ENCODE results near the gene GPR55. TPM values are rescaled to one million over a fixed set of nuclear protein-coding genes. Genes with fewer than 3 reads are reported as not detected.

GPR55 gene
- polyA plus RNA-seq, 4 donors: 0.22 to 1.6 (median 0.56) TPM

- Histone ChIP-seq H3K27me3 (ENCODE audit: control insufficient read depth in 3 of 3, insufficient read depth in 3 of 3, low read length in 3 of 3) (no peaks in the 10 kb centered on the region), H3K9me3 (ENCODE audit: control insufficient read depth in 2 of 2, insufficient read depth in 1 of 2, low read depth in 1 of 2, low read length in 1 of 2) (peaks cover 0 to 8% of the 10 kb centered on the region in 2 donors), H3K27ac (ENCODE audit: low read depth in 1 of 3, low read length in 2 of 3) (no peak overlapping the region), H3K4me3 (ENCODE audit: low read depth in 1 of 3, low read length in 3 of 3) (no peak overlapping the region), H3K36me3 (ENCODE audit: control insufficient read depth in 3 of 3, insufficient read depth in 2 of 3, low read depth in 1 of 3, low read length in 3 of 3) (no peaks in the 10 kb centered on the region), H3K4me1 (ENCODE audit: control insufficient read depth in 3 of 3, insufficient read depth in 2 of 3, low read depth in 1 of 3, low read length in 2 of 3) (peaks cover under 1 to 5% (median 4%) of the 10 kb centered on the region in 3 donors)
- FAIRE-seq (no peak), DNase-seq (no peak)
- WGBS, 3 donors: 90 to 94% (median 93%) methylated on average over 4 of the region's 4 CpGs
Observed at GRCh38 chr2:230890646-230891045, 34.4 kb downstream of the GPR55 start.

- H3K4me3 ChIP-seq (ENCODE audit: low read depth in 1 of 3, low read length in 3 of 3): no peak overlapping the region
- no peaks in the 10 kb centered on the region for H3K4me1 ChIP-seq (ENCODE audit: control insufficient read depth in 3 of 3, insufficient read depth in 2 of 3, low read depth in 1 of 3, low read length in 2 of 3)
- no peaks in the 10 kb centered on the region for H3K36me3 ChIP-seq (ENCODE audit: control insufficient read depth in 3 of 3, insufficient read depth in 2 of 3, low read depth in 1 of 3, low read length in 3 of 3)
- FAIRE-seq (no peak), DNase-seq (peak; percentile 44 to 58)
- peaks cover 0 to 8% of the 10 kb centered on the region in 2 donors for H3K9me3 ChIP-seq (ENCODE audit: control insufficient read depth in 2 of 2, insufficient read depth in 1 of 2, low read depth in 1 of 2, low read length in 1 of 2)
- H3K27ac ChIP-seq (ENCODE audit: low read depth in 1 of 3, low read length in 2 of 3): no peak overlapping the region
- WGBS, 3 donors: 63 to 80% (median 69%) methylated on average over 22 of the region's 22 CpGs
- H3K27me3 ChIP-seq (ENCODE audit: control insufficient read depth in 3 of 3, insufficient read depth in 3 of 3, low read length in 3 of 3): no peaks in the 10 kb centered on the region
Observed at GRCh38 chr2:230889911-230890601, 35.0 kb downstream of the GPR55 start.

- no peak overlapping the region for H3K4me3 ChIP-seq (ENCODE audit: low read depth in 1 of 3, low read length in 3 of 3)
- no peaks in the 10 kb centered on the region for H3K36me3 ChIP-seq (ENCODE audit: control insufficient read depth in 3 of 3, insufficient read depth in 2 of 3, low read depth in 1 of 3, low read length in 3 of 3)
- peaks cover 0 to 8% of the 10 kb centered on the region in 2 donors for H3K9me3 ChIP-seq (ENCODE audit: control insufficient read depth in 2 of 2, insufficient read depth in 1 of 2, low read depth in 1 of 2, low read length in 1 of 2)
- DNase-seq: no peak
- WGBS, 3 donors: 88 to 95% (median 92%) methylated on average over 14 of the region's 14 CpGs
- H3K27ac ChIP-seq (ENCODE audit: low read depth in 1 of 3, low read length in 2 of 3): no peak overlapping the region
- no peaks in the 10 kb centered on the region for H3K4me1 ChIP-seq (ENCODE audit: control insufficient read depth in 3 of 3, insufficient read depth in 2 of 3, low read depth in 1 of 3, low read length in 2 of 3)
- no peaks in the 10 kb centered on the region for H3K27me3 ChIP-seq (ENCODE audit: control insufficient read depth in 3 of 3, insufficient read depth in 3 of 3, low read length in 3 of 3)
- FAIRE-seq: no peak
Observed at GRCh38 chr2:230888824-230889400, 36.1 kb downstream of the GPR55 start.

GRCh38 chr2:230887342-230887741 lies 37.7 kb downstream of the GPR55 start:
- DNase-seq (no peak), FAIRE-seq (no peak)
- H3K36me3 ChIP-seq (ENCODE audit: control insufficient read depth in 3 of 3, insufficient read depth in 2 of 3, low read depth in 1 of 3, low read length in 3 of 3): no peaks in the 10 kb centered on the region
- no peak overlapping the region for H3K4me3 ChIP-seq (ENCODE audit: low read depth in 1 of 3, low read length in 3 of 3)
- no peaks in the 10 kb centered on the region for H3K27me3 ChIP-seq (ENCODE audit: control insufficient read depth in 3 of 3, insufficient read depth in 3 of 3, low read length in 3 of 3)
- 82 to 87% (median 85%) methylated on average over 7 of the region's 7 CpGs for WGBS, 3 donors
- H3K9me3 ChIP-seq (ENCODE audit: control insufficient read depth in 2 of 2, insufficient read depth in 1 of 2, low read depth in 1 of 2, low read length in 1 of 2): peaks cover 0 to 6% of the 10 kb centered on the region in 2 donors
- H3K27ac ChIP-seq (ENCODE audit: low read depth in 1 of 3, low read length in 2 of 3): no peak overlapping the region
- no peaks in the 10 kb centered on the region for H3K4me1 ChIP-seq (ENCODE audit: control insufficient read depth in 3 of 3, insufficient read depth in 2 of 3, low read depth in 1 of 3, low read length in 2 of 3)

- no peak for FAIRE-seq
- no peaks in the 10 kb centered on the region for H3K4me1 ChIP-seq (ENCODE audit: control insufficient read depth in 3 of 3, insufficient read depth in 2 of 3, low read depth in 1 of 3, low read length in 2 of 3)
- peaks cover 0 to 5% (median 0%) of the 10 kb centered on the region in 3 donors for H3K36me3 ChIP-seq (ENCODE audit: control insufficient read depth in 3 of 3, insufficient read depth in 2 of 3, low read depth in 1 of 3, low read length in 3 of 3)
- H3K27ac ChIP-seq (ENCODE audit: low read depth in 1 of 3, low read length in 2 of 3): no peak overlapping the region
- H3K27me3 ChIP-seq (ENCODE audit: control insufficient read depth in 3 of 3, insufficient read depth in 3 of 3, low read length in 3 of 3): no peaks in the 10 kb centered on the region
- 76 to 90% (median 89%) methylated on average over 13 to 14 of the region's 14 CpGs for WGBS, 3 donors
- no peak for DNase-seq
- peaks cover 0 to 4% of the 10 kb centered on the region in 2 donors for H3K9me3 ChIP-seq (ENCODE audit: control insufficient read depth in 2 of 2, insufficient read depth in 1 of 2, low read depth in 1 of 2, low read length in 1 of 2)
- no peak overlapping the region for H3K4me3 ChIP-seq (ENCODE audit: low read depth in 1 of 3, low read length in 3 of 3)
Observed at GRCh38 chr2:230886671-230887071, 38.4 kb downstream of the GPR55 start.

GRCh38 chr2:230886206-230886605 lies 38.8 kb downstream of the GPR55 start:
- FAIRE-seq (no peak), DNase-seq (no peak)
- WGBS, 3 donors: 73 to 92% (median 77%) methylated on average over 5 of the region's 5 CpGs
- no peak overlapping the region for H3K27ac ChIP-seq (ENCODE audit: low read depth in 1 of 3, low read length in 2 of 3)
- H3K9me3 ChIP-seq (ENCODE audit: control insufficient read depth in 2 of 2, insufficient read depth in 1 of 2, low read depth in 1 of 2, low read length in 1 of 2): peaks cover 0 to 4% of the 10 kb centered on the region in 2 donors
- no peaks in the 10 kb centered on the region for H3K4me1 ChIP-seq (ENCODE audit: control insufficient read depth in 3 of 3, insufficient read depth in 2 of 3, low read depth in 1 of 3, low read length in 2 of 3)
- H3K36me3 ChIP-seq (ENCODE audit: control insufficient read depth in 3 of 3, insufficient read depth in 2 of 3, low read depth in 1 of 3, low read length in 3 of 3): peaks cover 0 to 5% (median 0%) of the 10 kb centered on the region in 3 donors
- H3K27me3 ChIP-seq (ENCODE audit: control insufficient read depth in 3 of 3, insufficient read depth in 3 of 3, low read length in 3 of 3): no peaks in the 10 kb centered on the region
- H3K4me3 ChIP-seq (ENCODE audit: low read depth in 1 of 3, low read length in 3 of 3): no peak overlapping the region

- H3K9me3 ChIP-seq (ENCODE audit: control insufficient read depth in 2 of 2, insufficient read depth in 1 of 2, low read depth in 1 of 2, low read length in 1 of 2): peaks cover 0 to 4% of the 10 kb centered on the region in 2 donors
- H3K27ac ChIP-seq (ENCODE audit: low read depth in 1 of 3, low read length in 2 of 3): no peak overlapping the region
- 56 to 80% (median 72%) methylated on average over 11 of the region's 11 CpGs for WGBS, 3 donors
- no peak for DNase-seq
- no peak for FAIRE-seq
- no peaks in the 10 kb centered on the region for H3K4me1 ChIP-seq (ENCODE audit: control insufficient read depth in 3 of 3, insufficient read depth in 2 of 3, low read depth in 1 of 3, low read length in 2 of 3)
- no peak overlapping the region for H3K4me3 ChIP-seq (ENCODE audit: low read depth in 1 of 3, low read length in 3 of 3)
- peaks cover 0 to 5% (median 0%) of the 10 kb centered on the region in 3 donors for H3K36me3 ChIP-seq (ENCODE audit: control insufficient read depth in 3 of 3, insufficient read depth in 2 of 3, low read depth in 1 of 3, low read length in 3 of 3)
- no peaks in the 10 kb centered on the region for H3K27me3 ChIP-seq (ENCODE audit: control insufficient read depth in 3 of 3, insufficient read depth in 3 of 3, low read length in 3 of 3)
Observed at GRCh38 chr2:230885463-230886130, 39.4 kb downstream of the GPR55 start.

GRCh38 chr2:230881840-230882239 lies 43.2 kb downstream of the GPR55 start:
- FAIRE-seq (no peak), DNase-seq (no peak)
- no peak overlapping the region for H3K4me3 ChIP-seq (ENCODE audit: low read depth in 1 of 3, low read length in 3 of 3)
- no peak overlapping the region for H3K27ac ChIP-seq (ENCODE audit: low read depth in 1 of 3, low read length in 2 of 3)
- WGBS, 3 donors: 79 to 88% (median 84%) methylated on average over 7 of the region's 7 CpGs
- H3K27me3 ChIP-seq (ENCODE audit: control insufficient read depth in 3 of 3, insufficient read depth in 3 of 3, low read length in 3 of 3): no peaks in the 10 kb centered on the region
- H3K36me3 ChIP-seq (ENCODE audit: control insufficient read depth in 3 of 3, insufficient read depth in 2 of 3, low read depth in 1 of 3, low read length in 3 of 3): peaks cover 0 to 33% (median 3%) of the 10 kb centered on the region in 3 donors
- H3K4me1 ChIP-seq (ENCODE audit: control insufficient read depth in 3 of 3, insufficient read depth in 2 of 3, low read depth in 1 of 3, low read length in 2 of 3): peaks cover 0 to 28% (median 7%) of the 10 kb centered on the region in 3 donors
- no peaks in the 10 kb centered on the region for H3K9me3 ChIP-seq (ENCODE audit: control insufficient read depth in 2 of 2, insufficient read depth in 1 of 2, low read depth in 1 of 2, low read length in 1 of 2)
